Measurements from ENCODE around the gene TAS1R2.
A peak's percentile ranks its signal among the peaks of the same experiment; 100 is the strongest.
"Not testable (repeated sequence)": the region's sequence is repeated elsewhere in the genome, so short reads cannot be mapped to it uniquely, and the experiment has no call there.

Gene TAS1R2

GRCh38 chr1:18868354-18868753 lies 8.9 kb upstream of the TAS1R2 start:
- DNase-seq, result no peak

DNA sequence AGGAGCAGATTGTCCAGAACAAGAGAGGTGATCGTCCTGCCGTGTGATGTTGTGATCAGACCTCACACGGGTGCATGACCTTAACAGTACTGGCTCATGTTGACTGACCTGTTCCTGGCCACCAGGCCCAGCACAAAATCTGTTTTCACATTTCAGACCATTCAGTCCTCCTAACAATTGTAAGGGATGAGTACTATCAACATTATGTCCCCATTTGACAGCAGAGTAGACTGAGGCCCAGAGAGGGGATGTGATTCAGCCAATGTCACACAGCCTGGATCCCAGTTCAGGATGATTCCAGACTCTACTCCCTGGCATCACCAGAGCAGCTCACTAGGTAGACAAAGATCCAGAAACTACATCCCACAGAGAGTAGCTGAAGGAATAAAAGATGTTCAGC lies 7.4 kb upstream of the TAS1R2 start:
- no peak for DNase-seq

- DNase-seq, result no peak
Observed at GRCh38 chr1:18866314-18866713, 6.9 kb upstream of the TAS1R2 start.

- DNase-seq, result no peak
Observed at GRCh38 chr1:18865176-18865575, 5.7 kb upstream of the TAS1R2 start.

- no peak for DNase-seq
Observed at GRCh38 chr1:18861590-18861989, 2.1 kb upstream of the TAS1R2 start.

DNA sequence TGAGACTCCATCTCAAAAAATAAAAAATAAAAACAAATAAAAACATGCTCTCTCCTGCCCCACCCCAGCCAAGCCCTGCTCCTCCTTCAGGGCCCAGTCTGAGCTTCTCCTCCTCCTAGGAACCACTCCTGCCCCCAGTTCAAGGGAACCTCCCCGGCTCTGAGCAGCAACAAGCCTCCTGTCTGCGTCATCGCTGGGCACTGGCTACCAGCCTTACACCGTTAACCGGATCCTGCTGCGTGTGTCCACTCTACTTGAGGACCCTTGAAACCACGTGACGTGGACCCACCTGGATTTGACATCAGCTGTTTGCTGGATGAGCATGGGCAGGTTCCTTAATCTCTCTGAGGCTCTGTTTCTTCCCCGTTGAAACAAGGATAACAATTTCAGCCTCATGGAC lies 1.6 kb upstream of the TAS1R2 start:
- DNase-seq, result no peak

GRCh38 chr1:18858070-18858688 lies 1.3 kb downstream of the TAS1R2 start:
- DNase-seq, result no peak

- DNase-seq, result no peak
Observed at GRCh38 chr1:18856435-18856834, 3.0 kb downstream of the TAS1R2 start.

DNA sequence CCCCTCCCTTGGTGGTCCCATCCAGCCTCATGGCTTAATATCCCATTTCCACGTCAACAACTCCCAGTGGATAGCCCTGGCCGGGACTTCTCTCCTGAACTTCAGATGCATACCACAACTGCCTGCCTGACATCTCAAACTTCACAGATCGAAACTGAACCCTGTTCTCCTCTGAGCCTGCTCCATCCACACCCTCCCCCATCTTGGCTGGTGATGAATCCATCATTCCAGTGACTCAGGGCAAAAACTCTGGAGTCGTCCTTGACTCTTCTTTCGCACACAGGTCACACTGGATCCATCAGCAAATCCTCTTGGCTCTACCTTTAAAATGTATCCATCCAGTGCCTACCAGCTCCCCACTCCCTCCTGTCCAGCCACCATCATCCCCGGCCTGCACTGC lies 3.9 kb downstream of the TAS1R2 start:
- DNase-seq, result no peak

GRCh38 chr1:18854331-18855025 lies 5.0 kb downstream of the TAS1R2 start:
- DNase-seq, result no peak

- DNase-seq, result no peak
Observed at GRCh38 chr1:18852501-18852900, 7.0 kb downstream of the TAS1R2 start.

GRCh38 chr1:18849261-18849711 lies 10.2 kb downstream of the TAS1R2 start:
- no peak for DNase-seq

GRCh38 chr1:18847723-18848122 lies 11.7 kb downstream of the TAS1R2 start:
- not testable (repeated sequence) for DNase-seq

GRCh38 chr1:18840145-18840544 lies 19.3 kb downstream of the TAS1R2 start:
- DNase-seq, result no peak

- no peak for DNase-seq
Observed at GRCh38 chr1:18836654-18837053, 22.8 kb downstream of the TAS1R2 start.

DNA sequence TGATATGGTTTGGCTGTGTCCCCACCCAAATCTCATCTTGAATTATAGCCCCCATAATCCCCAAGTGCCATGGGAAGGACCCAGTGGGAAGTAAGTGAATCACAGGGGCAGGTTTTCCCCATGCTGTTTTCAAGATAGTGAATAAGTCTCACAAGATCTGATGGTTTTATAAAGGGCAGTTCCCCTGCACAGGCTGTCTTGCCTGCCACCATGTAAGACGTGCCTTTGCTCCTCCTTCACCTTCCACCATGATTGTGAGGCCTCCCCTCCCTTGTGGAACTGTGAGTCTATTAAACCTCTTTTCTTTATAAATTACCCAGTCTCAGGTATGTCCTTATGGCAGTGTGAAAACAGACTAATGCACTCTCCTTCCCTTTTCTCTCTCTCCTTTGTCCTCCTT lies 27.1 kb downstream of the TAS1R2 start:
- not testable (repeated sequence) for DNase-seq

- no peak for DNase-seq
Observed at GRCh38 chr1:18831656-18832055, 27.8 kb downstream of the TAS1R2 start.

DNA sequence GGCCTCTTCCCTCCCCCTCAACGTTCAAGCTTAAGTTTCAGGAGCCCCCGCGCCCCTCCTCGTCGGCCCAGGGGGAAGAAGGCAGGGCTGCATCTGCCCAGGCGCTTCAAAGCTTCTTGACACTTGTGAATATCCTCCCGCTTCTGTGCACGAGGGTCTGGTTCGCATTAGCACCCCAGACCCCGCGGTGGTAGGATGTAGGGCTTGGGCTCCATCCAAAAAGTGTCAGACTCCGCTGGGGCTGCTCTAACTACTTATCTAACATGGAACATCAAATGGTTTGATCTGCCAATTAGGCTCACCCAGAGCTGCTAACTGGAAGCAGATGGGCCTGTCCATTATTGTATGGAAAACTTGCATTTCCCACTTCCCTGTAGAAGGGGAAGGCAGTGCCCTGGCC lies 28.9 kb downstream of the TAS1R2 start:
- DNase-seq, result no peak

DNA sequence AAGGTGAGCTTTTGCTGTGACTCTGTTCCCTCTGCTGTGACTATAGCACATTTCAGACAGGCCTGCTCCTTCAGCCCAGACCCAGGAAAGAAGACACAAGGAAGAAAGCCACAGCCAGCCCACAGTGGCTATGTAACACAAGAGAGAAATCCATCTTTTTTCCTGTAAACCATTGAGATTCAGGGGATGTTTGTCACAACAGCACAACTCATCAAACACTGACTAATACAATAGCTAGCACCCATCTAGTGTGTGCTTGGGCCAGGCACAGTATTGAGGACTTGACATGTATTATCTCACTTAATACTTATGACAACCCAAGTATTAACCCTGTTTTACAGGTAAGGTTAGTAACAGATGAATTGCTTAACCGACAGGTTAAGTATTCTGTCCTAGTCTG lies 29.8 kb downstream of the TAS1R2 start:
- no peak for DNase-seq

- no peak for DNase-seq
Observed at GRCh38 chr1:18828224-18828623, 31.2 kb downstream of the TAS1R2 start.

DNA sequence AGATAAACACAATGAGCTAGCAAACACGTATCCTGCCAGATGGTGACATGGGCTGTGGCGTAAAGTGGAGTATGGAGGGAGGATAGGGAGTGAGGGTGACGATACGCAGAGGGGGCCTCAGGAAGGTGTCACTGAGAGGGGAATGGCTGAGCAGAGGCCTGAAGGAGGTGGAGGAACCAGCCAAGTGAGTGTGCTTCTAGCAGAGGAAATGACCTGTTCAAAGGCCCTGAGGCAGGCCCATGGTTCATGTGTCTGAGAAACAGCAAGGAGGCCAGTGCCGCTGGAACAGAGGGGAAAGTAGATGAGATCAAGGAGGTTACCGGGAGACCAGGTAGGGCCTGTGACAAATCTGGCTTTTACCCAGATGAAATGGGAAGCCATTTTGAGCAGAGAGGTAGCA lies 36.0 kb downstream of the TAS1R2 start:
- no peak for DNase-seq

DNA sequence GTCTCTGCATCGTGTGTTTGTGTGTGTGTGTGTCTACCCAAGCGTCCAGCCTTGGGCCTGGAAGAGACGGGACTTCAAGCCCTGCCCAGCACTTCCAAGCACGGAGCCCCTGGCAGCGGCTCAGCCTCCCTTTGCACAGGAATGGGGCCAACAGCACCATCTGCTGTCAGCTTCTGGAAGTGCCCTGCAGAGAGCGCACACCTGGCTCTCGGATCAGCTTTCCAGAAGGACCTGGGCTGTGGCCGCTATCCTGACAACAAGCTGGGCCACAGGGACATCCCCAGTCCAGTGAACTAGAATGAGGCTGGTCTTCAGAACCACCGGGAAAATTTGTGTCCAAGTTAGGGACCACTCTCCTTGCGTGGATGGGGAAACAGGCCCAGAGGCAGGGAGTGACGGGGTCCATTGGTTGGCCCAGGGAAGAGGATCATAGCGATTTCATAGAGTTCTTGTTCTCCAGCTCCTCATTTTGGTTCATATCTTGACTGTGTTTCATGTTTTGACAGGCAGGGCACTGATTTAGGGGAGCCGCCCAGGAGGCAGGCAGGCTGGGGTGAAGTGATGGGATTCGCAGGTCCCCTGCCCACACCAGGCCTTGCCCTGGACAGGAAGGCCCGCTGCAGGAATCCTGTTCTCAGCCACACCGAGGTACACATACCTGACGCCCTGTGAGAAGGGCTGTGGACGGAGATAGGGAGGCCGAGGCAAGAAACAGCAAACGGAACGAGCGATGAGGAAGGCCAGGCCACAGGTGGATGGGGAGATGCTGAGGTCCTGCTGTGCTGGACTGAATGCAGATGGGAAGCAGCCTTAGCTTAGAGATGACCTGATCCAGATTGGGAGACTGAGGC lies 38.4 kb downstream of the TAS1R2 start:
- peak; percentile 42 for DNase-seq

- DNase-seq, result no peak
Observed at GRCh38 chr1:18819986-18820790, 39.3 kb downstream of the TAS1R2 start.

All from NCI-H1694 (cell line).